RPMI7951 (cell line): ENCODE measurements around the gene GDF11. TPM values are rescaled to one million over a fixed set of nuclear protein-coding genes. Genes with fewer than 3 reads are reported as not detected.

Experiments
- DNase-seq: peaks from one replicate; pipeline ENCODE4 v3.0.0-alpha.2; 2012; ENCODE audit warnings: low read depth
- total RNA-seq: library from RNA; depleted of rRNA; stranded (reverse); fragments of >200 nt; shearing (Covaris generic); gene quantifications from 2 replicates; pipeline ENCODE4 v1.2.3, GENCODE V29; 2014; rRNA removed

The GDF11 gene
- total RNA-seq, 1 experiment from 2014 or later, result 1.6 TPM

DNA sequence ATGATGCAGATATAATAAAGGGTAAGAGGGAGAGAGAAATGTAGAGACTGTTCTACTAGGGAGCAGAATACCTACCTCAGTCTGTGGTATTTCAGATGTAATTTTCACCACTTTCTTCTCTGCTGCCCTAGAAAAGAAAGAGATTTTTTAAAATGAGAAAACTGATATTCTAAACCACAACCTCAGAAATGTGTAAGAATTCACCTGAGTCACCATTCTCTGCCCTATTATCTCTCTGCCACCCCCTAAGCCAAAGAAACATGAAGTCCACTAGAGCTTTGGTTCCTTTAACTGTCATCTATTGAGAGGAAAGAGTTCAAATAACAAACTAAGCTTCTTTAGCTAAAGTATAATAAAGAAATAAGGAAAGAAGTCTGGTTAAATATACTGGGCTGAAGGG, 53.0 kb downstream of the GDF11 start:
- no peak for DNase-seq

DNA sequence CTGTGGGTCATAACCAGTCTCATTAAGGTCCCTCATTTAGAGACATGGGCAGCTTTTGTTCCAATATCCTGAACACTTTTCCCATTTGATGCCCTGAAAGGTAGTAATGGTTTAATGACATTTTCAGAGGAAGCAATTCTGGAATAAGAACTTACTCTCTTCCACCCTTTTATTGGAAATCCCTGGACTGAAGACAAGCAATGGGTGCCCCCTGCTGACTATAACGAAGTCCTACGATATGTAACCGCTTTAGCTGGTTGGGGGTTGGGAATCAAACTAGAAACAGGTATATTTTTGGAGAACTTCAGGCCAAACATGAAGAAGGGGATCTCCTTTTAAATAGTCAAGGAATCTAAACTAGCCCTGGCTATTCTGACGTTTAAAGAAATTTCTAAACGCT, 54.1 kb downstream of the GDF11 start:
- DNase-seq, result peak; percentile 25

DNA sequence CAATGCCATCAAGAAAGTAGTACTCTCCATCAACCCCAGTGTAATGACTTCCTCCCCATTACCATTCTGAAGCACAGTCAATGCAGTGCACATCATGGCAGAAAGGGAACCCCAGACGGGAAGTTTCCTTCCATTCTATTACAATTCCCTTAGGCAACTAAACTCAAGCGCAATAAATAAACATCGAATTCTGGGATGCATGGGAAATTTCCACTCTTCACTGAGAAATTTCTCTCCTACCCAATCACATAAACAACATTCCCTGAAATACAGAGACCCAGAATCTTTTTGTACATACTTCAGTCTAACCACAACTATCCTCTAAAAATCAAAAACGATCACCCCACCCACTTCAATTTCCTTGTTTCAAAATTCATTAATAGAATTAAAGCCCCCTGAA, 54.6 kb downstream of the GDF11 start:
- no peak for DNase-seq

Other genes starting within 250 kb of the GDF11 start
- not detected in 2 replicates for gene OR6C4, start 193.5 kb upstream of the GDF11 start, total RNA-seq
- not detected in 2 replicates for gene OR2AP1, start 170.7 kb upstream of the GDF11 start, total RNA-seq
- not detected in 2 replicates for gene OR10P1, start 106.2 kb upstream of the GDF11 start, total RNA-seq
- gene ITGA7, start 35.2 kb upstream of the GDF11 start, total RNA-seq, result 11.4 and 15.1 TPM in 2 replicates
- gene BLOC1S1, start 27.1 kb upstream of the GDF11 start, total RNA-seq, result 155 and 170 TPM in 2 replicates
- gene RDH5, start 22.7 kb upstream of the GDF11 start, total RNA-seq, result 6.0 and 6.7 TPM in 2 replicates
- gene CD63, start 14.1 kb upstream of the GDF11 start, total RNA-seq, result 1,417 and 1,738 TPM in 2 replicates
- 110 and 137 TPM in 2 replicates for gene SARNP, start 74.6 kb downstream of the GDF11 start, total RNA-seq
- gene ORMDL2, start 74.9 kb downstream of the GDF11 start, total RNA-seq, result 25.5 and 37.1 TPM in 2 replicates
- gene DNAJC14, start 86.5 kb downstream of the GDF11 start, total RNA-seq, result 26.0 and 30.8 TPM in 2 replicates
- 4.2 and 4.4 TPM in 2 replicates for gene MMP19, start 99.8 kb downstream of the GDF11 start, total RNA-seq
- gene PYM1, start 184.8 kb downstream of the GDF11 start, total RNA-seq, result 21.7 and 22.0 TPM in 2 replicates
- 16.9 and 23.6 TPM in 2 replicates for gene DGKA, start 188.0 kb downstream of the GDF11 start, total RNA-seq
- gene PMEL, start 222.9 kb downstream of the GDF11 start, total RNA-seq, result 0.84 and 1.1 TPM in 2 replicates
- 54.7 and 85.4 TPM in 2 replicates for gene CDK2, start 223.7 kb downstream of the GDF11 start, total RNA-seq
- gene RAB5B, start 231.0 kb downstream of the GDF11 start, total RNA-seq, result 39.2 and 45.1 TPM in 2 replicates